Measurements from ENCODE around the gene SLCO2B1. TPM values are rescaled to one million over a fixed set of nuclear protein-coding genes. Genes with fewer than 3 reads are reported as not detected.

The SLCO2B1 gene
- total RNA-seq, 2 donors from 2014 or later, result 37.6 to 50.3 TPM

GRCh38 chr11:75184757-75185425 lies 34.0 kb downstream of the SLCO2B1 start:
- Histone ChIP-seq H3K9me3 (no peaks in the 10 kb centered on the region), H3K27ac (no peak overlapping the region), H3K9ac (ENCODE audit: low read depth in 2 of 2, low read length in 2 of 2) (no peak overlapping the region), H3K27me3 (no peaks in the 10 kb centered on the region), H3K36me3 (no peaks in the 10 kb centered on the region), H3K4me3 (no peak overlapping the region), H3K4me1 (no peaks in the 10 kb centered on the region)
- intact Hi-C loops (cut with DNase I), result no loop called here
- DNase-seq, result no peak
- no peak for TF ChIP-seq CTCF (IDR thresholded peaks at IDR 0.05)

GRCh38 chr11:75185866-75186265 lies 35.0 kb downstream of the SLCO2B1 start:
- Histone ChIP-seq H3K27me3 (no peaks in the 10 kb centered on the region), H3K27ac (no peak overlapping the region), H3K36me3 (no peaks in the 10 kb centered on the region), H3K4me3 (no peak overlapping the region), H3K4me1 (no peaks in the 10 kb centered on the region), H3K9ac (ENCODE audit: low read depth in 2 of 2, low read length in 2 of 2) (no peak overlapping the region), H3K9me3 (no peaks in the 10 kb centered on the region)
- no peak for TF ChIP-seq CTCF (IDR thresholded peaks at IDR 0.05)
- DNase-seq, result no peak
- intact Hi-C loops (cut with DNase I), result no loop called here

DNA sequence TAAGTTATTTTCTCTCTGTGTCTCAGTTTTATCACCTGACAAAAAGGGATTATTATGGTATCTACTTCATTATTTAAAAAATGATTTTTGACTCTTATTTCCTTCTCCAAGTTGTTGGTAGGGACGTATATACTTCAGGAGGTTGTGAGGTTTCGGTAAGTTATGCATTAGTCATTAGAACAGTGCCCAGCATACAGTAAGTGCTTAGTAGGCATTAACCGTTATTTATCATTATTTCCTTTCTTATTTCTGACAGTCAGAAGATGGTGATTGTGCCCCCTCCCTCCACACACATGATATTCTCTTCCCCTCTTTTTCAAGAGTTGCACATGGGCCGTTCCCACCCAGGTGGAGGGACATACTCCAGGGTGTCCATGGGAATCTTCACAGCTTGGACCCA lies 36.1 kb downstream of the SLCO2B1 start:
- Histone ChIP-seq H3K4me1 (no peaks in the 10 kb centered on the region), H3K9ac (ENCODE audit: low read depth in 2 of 2, low read length in 2 of 2) (no peak overlapping the region), H3K9me3 (no peaks in the 10 kb centered on the region), H3K4me3 (no peak overlapping the region), H3K27me3 (no peaks in the 10 kb centered on the region), H3K36me3 (no peaks in the 10 kb centered on the region), H3K27ac (no peak overlapping the region)
- TF ChIP-seq CTCF (IDR thresholded peaks at IDR 0.05), result no peak
- DNase-seq, result no peak
- intact Hi-C loops (cut with DNase I), result no loop called here

GRCh38 chr11:75188671-75189070 lies 37.8 kb downstream of the SLCO2B1 start:
- Histone ChIP-seq H3K4me3 (no peak overlapping the region), H3K9ac (ENCODE audit: low read depth in 2 of 2, low read length in 2 of 2) (no peak overlapping the region), H3K27ac (no peak overlapping the region), H3K4me1 (no peaks in the 10 kb centered on the region), H3K36me3 (no peaks in the 10 kb centered on the region), H3K9me3 (no peaks in the 10 kb centered on the region), H3K27me3 (no peaks in the 10 kb centered on the region)
- no peak for TF ChIP-seq CTCF (IDR thresholded peaks at IDR 0.05)
- intact Hi-C loops (cut with DNase I), result no loop called here
- DNase-seq, result no peak

DNA sequence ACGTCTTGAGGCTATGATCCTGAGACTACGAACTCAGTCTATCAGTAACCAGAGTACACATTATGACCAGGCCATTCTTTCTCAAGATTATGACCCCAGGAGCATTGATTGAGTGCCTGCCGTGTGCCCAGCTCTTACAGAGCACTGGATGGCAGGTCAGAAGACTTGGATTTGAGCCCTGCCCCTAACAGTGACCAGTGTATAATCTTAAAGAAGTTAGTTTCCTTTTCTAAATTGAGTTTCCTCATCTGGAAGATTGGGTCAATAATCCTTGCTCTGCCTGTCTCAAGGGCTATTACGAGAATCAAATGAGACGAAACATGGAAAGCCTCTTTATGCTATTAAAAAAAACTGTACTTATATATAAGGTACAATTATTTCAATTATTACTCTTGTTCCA lies 38.2 kb downstream of the SLCO2B1 start:
- intact Hi-C loops (cut with DNase I), result no loop called here
- Histone ChIP-seq H3K27ac (no peak overlapping the region), H3K9me3 (no peaks in the 10 kb centered on the region), H3K4me3 (no peak overlapping the region), H3K9ac (ENCODE audit: low read depth in 2 of 2, low read length in 2 of 2) (no peak overlapping the region), H3K4me1 (no peaks in the 10 kb centered on the region), H3K27me3 (no peaks in the 10 kb centered on the region), H3K36me3 (no peaks in the 10 kb centered on the region)
- no peak for TF ChIP-seq CTCF (IDR thresholded peaks at IDR 0.05)
- DNase-seq, result no peak
